ENCODE data around the gene SSH2.

The SSH2 gene

GRCh38 chr17:29613856-29614255, 316.2 kb downstream of the SSH2 start:
- in situ Hi-C loops (cut with MboI; ENCODE audit: low pct_unique_long_range_greater_than_20kb, low sequenced_read_pairs): loop anchor here (25.0 kb wide), 1 partner anchor 473 kb away; no protein-coding TSS in a partner anchor
- no peak for DNase-seq

- no peak for DNase-seq
- in situ Hi-C loops (cut with MboI; ENCODE audit: low pct_unique_long_range_greater_than_20kb, low sequenced_read_pairs): loop anchor here (25.0 kb wide), 1 partner anchor 474 kb away; no protein-coding TSS in a partner anchor
Observed at GRCh38 chr17:29613352-29613837, 316.6 kb downstream of the SSH2 start.

- in situ Hi-C loops (cut with MboI; ENCODE audit: low pct_unique_long_range_greater_than_20kb, low sequenced_read_pairs): loop anchor here (25.0 kb wide), 1 partner anchor 475 kb away; no protein-coding TSS in a partner anchor
- no peak for DNase-seq
Observed at GRCh38 chr17:29612404-29613280, 317.4 kb downstream of the SSH2 start.

GRCh38 chr17:29612094-29612403, 318.0 kb downstream of the SSH2 start:
- in situ Hi-C loops (cut with MboI; ENCODE audit: low pct_unique_long_range_greater_than_20kb, low sequenced_read_pairs): loop anchor here (25.0 kb wide), 1 partner anchor 475 kb away; no protein-coding TSS in a partner anchor
- DNase-seq: no peak

DNA sequence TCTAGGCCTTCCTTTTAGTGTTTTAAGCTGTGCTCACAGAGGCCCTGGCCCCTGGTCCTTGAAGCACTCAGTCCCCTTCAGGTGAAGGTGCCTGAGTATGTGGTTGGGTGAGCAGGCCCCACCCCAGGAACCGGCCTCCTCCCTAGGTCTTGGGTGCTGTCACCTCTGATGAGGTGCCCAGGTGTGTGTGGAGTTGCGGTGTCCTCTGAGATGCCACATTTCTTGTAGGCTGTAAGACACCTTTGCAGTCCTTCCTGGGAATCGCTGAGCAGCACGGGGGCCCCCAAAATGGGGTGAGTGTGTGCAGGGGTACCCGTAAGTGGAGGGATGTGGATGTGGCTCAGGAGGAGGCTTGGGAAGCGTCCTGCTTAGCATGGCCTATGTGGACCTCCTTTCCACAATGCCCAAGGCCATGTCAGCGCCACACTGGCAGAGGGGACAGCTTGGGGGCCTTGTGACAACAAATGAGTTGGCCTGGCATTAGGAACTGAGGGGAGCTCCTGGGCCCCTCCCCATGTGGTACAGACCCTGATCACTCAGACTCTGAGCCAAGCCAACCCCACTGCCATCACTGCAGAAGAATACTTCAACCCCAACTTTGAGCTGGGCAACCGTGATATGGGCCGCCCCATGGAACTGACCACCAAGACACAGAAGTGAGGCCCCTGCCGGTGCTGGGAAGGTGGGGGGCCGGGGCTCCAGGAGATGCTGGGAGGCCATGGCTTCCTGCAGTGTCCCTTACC, 318.5 kb downstream of the SSH2 start:
- DNase-seq: no peak
- in situ Hi-C loops (cut with MboI; ENCODE audit: low pct_unique_long_range_greater_than_20kb, low sequenced_read_pairs): loop anchor here (25.0 kb wide), 1 partner anchor 476 kb away; no protein-coding TSS in a partner anchor

- no peak for DNase-seq
- in situ Hi-C loops (cut with MboI; ENCODE audit: low pct_unique_long_range_greater_than_20kb, low sequenced_read_pairs): loop anchor here (25.0 kb wide), 1 partner anchor 477 kb away; no protein-coding TSS in a partner anchor
Observed at GRCh38 chr17:29610395-29610794, 319.6 kb downstream of the SSH2 start.

DNA sequence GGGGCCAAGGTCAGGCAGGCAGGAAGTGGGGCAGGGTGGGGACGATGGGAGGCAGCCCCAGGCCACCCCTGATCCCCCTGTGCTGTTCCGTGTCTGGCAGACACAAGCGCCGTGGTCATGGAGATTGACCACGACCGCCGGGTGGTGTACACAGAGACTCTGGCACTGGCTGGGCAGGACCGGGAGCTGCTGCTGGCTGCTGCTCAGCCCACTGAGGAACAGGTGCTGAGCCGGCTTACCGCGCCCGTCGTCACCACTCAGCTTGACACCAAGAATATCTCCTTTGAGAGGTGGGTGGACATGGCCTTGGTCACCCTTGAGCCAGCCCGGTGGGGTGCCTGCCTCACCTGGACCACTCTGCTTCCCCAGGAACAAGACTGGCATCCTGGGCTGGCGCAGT, 321.0 kb downstream of the SSH2 start:
- no peak for DNase-seq
- in situ Hi-C loops (cut with MboI; ENCODE audit: low pct_unique_long_range_greater_than_20kb, low sequenced_read_pairs): loop anchor here (25.0 kb wide), 1 partner anchor 478 kb away; no protein-coding TSS in a partner anchor

GRCh38 chr17:29607557-29608195, 322.4 kb downstream of the SSH2 start:
- in situ Hi-C loops (cut with MboI; ENCODE audit: low pct_unique_long_range_greater_than_20kb, low sequenced_read_pairs): loop anchor here (25.0 kb wide), 1 partner anchor 480 kb away; no protein-coding TSS in a partner anchor

DNA sequence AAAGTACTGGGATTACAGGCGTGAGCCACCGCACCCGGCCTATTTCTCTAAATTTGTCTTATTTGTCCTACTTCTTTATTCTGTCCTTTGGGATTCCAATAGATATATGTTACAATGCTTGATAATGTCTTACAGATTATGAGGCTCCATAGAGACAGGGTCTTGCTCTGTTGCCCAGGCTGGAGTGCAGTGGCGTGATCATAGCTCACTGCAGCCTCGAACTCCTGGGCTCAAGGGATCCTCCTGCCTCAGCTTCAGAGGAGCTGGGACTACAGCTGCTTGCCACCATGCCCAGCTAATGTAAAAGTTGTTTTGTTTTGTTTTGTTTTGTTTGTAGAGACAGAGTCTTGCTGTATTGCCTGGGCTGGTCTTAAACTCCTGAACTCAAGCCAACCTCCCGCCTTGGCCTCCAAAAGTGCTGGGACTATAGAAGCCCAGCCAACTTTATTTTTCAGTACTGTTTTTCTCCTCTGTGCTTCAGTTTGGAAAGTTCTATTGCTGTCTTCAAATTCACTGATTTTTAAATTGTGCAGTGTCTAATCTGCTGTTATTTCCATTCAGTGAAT, 326.8 kb downstream of the SSH2 start:
- DNase-seq: no peak
- in situ Hi-C loops (cut with MboI; ENCODE audit: low pct_unique_long_range_greater_than_20kb, low sequenced_read_pairs): loop anchor here (25.0 kb wide), 1 partner anchor 484 kb away; no protein-coding TSS in a partner anchor

More at GRCh38 chr17:29607557-29608195, 322.4 kb downstream of the SSH2 start:
- DNase-seq: no peak

GRCh38 chr17:29597361-29598172, 332.5 kb downstream of the SSH2 start:
- DNase-seq: no peak
- in situ Hi-C loops (cut with MboI; ENCODE audit: low pct_unique_long_range_greater_than_20kb, low sequenced_read_pairs): no loop called here

GRCh38 chr17:29596811-29597210, 333.2 kb downstream of the SSH2 start:
- in situ Hi-C loops (cut with MboI; ENCODE audit: low pct_unique_long_range_greater_than_20kb, low sequenced_read_pairs): no loop called here
- no peak for DNase-seq

GRCh38 chr17:29595943-29596774, 333.9 kb downstream of the SSH2 start:
- in situ Hi-C loops (cut with MboI; ENCODE audit: low pct_unique_long_range_greater_than_20kb, low sequenced_read_pairs): no loop called here
- DNase-seq: no peak

DNA sequence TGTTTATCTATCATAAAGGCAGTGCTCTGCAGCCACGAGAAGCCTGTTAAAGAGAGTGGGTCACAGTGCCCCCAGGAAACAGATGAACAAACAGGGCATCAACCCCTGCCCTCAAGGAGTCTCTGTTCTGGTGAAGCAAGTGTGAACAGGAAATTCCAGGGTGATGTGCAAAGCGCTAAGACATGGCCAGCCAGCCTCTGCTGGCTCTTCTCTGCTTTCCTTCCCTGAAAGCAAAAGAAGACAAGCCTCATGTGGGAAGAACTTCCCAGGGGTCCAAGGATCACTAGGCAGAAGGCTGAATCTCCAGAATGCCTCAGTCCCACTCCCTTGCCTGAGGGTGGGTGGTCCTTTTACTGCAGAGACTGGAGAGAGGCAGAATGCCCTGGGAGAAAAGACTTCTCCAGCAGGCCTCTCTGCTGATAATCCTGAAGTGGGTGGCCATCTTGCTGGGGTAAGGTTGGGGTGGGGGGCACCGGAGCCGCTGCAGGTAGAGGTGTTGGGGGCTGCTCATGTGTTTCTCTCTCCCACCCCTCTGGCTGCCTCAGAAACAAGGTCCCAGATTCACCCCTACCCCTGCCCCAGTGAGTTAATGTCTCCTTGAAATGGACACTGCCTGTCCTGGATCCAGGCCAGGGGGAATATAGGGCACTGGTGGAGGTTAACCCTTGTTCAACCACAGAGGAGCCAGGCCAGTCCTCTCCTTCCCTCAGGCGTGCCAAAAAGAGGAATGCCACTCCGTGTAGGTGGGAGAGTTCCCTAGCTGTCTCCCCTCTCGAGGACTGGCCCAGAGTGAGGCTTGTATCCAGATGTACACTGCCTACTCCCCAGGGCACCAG, 334.7 kb downstream of the SSH2 start:
- in situ Hi-C loops (cut with MboI; ENCODE audit: low pct_unique_long_range_greater_than_20kb, low sequenced_read_pairs): no loop called here
- no peak for DNase-seq

DNA sequence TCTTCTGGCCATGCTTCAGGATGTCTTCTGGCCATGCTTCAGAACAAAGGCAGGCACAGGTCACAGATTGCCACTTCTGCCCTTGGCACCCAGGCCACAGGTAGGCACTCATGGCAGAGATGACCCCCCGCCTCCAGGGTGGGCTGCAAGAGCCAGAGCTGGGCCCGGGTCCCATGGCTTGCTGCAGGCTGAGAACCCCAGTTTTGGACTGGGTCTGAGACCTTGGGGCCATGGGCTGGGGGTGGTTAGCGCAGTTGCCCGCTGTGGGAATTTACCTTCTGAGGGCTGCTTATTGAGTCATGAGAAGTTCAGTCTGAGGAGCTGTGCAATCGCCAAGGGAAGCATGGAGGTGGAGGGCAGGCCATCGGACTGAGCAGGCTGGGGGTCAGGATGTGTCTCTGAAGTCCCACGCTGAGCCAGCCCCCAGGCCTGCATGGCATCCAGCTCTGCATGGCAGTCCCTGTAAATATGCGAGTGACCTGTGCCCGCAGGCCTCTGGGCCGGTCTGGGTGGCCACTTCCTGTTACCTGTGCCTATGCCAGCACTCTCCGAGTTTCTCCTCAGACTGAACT, 335.4 kb downstream of the SSH2 start:
- in situ Hi-C loops (cut with MboI; ENCODE audit: low pct_unique_long_range_greater_than_20kb, low sequenced_read_pairs): no loop called here
- DNase-seq: no peak

GRCh38 chr17:29593591-29594518, 336.2 kb downstream of the SSH2 start:
- in situ Hi-C loops (cut with MboI; ENCODE audit: low pct_unique_long_range_greater_than_20kb, low sequenced_read_pairs): no loop called here
- peak; percentile 57 for DNase-seq

Data from KBM-7 (cell line).